Pulmonary artery endothelial cell (primary cell): ENCODE measurements around the gene ARHGAP18. TPM values are rescaled to one million over a fixed set of nuclear protein-coding genes. Genes with fewer than 3 reads are reported as not detected.
"Not testable (repeated sequence)": the region's sequence is repeated elsewhere in the genome, so short reads cannot be mapped to it uniquely, and the experiment has no call there.

Source experiments
- DNase-seq: peaks from one replicate; pipeline ENCODE4 v3.0.0-alpha.2; 2011; ENCODE audit warnings: low read depth, low spot score
- total RNA-seq: library from RNA; depleted of rRNA; stranded (reverse); fragments of >200 nt; gene quantifications from 2 replicates; pipeline ENCODE4 v1.2.3, GENCODE V29; 2014

ARHGAP18 gene
- total RNA-seq, 1 donor from 2014 or later = 96.7 TPM

DNA sequence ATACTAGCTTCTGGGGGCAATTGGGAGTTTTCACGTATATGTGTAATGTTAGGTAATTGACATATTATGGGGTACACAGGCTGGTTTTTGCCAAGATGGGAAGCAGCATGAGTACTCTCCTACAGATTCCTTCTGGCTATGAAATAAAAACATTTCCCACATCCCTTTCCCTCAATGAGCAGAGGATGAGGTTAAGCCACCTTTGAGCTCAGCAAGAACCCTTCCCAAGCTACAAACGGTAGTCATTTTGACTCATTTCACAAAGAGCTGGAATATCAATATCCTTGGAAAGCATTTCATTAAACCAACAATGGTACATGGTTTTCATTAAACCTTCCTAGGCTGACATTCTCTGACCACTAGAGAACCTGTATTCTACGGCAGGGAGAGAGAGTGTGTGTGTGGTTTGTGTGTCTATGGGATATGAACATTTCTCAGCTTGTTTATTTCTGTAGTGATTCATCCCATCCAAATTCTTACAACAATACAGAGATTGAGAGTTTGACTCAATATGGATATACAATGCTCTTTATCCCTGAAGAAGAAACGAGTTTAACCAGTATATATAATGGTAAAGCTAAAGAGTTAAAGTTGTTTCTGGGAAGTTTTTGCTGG lies 119.5 kb downstream of the ARHGAP18 start:
- DNase-seq = no peak

DNA sequence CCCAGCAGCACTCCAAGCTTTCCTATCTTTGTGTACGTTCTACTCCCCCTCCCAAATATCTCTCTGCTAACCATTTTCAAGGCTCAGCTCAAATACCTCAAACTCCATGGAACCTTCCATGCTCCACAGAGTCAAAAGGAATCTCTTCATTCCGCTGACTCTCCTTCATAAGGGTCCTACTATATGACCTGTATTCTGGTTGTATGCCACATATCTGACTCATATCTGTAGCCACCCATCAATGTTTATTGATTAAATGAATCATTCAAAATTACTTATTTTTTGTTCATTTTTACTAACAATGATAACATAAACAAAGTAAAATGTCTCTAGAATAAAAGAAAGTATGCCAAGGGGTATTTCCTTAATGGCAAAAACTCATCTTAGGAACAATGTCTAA lies 123.2 kb downstream of the ARHGAP18 start:
- no peak for DNase-seq

DNA sequence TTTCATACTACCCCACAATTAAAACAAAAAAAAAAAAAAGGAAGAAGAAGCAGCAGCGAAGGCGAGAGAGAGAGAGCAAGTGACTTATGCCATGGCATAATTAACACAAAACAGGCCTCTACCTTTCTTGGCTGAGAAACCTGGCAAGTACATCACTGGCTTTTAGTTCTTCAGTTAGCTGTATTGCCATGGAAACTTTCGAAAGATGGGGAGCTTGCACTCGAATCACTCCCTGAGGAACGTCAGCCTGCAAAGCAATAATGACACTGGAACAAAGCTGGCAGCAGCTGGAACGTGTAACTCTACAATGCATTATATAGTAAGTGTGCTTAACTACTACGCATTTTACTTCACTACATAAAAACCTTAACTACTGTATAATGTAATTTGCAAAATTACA lies 126.1 kb downstream of the ARHGAP18 start:
- DNase-seq = no peak

DNA sequence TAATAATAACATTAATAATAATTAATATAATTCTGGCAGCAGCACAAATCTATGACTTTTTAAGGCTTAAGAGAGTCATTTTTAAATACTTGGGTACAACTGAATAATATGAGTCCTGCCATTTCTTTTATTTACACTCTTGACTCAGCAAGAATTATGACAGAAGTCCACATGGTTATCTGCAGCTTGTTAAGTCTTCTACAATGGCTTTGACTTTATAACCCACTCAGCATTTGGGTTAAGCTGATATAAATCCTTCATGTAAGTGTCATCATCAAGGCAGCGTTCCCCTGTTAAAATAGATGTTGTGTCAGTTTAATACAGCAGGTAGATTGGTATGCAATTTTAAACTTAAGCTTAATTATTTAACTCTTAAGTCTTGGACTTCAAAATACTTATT lies 131.7 kb downstream of the ARHGAP18 start:
- no peak for DNase-seq

DNA sequence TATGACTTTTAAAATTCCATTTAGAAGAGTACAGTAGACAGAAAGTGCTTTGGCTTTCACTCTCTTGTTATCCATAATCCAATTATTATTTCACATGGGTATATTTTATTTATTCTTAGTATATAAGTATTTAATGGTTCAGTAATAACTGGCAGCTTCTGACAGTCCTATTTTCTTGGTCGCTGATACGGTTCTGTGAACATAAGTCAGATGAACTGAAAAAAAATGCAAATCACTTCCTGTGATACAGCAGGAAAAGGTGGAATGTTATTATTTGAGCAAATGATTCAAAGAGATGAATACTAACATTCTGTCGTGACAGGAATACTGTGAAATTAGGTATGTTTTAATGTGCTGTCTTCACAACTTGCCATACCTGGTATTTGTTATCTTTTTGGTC lies 132.3 kb downstream of the ARHGAP18 start:
- DNase-seq = no peak

DNA sequence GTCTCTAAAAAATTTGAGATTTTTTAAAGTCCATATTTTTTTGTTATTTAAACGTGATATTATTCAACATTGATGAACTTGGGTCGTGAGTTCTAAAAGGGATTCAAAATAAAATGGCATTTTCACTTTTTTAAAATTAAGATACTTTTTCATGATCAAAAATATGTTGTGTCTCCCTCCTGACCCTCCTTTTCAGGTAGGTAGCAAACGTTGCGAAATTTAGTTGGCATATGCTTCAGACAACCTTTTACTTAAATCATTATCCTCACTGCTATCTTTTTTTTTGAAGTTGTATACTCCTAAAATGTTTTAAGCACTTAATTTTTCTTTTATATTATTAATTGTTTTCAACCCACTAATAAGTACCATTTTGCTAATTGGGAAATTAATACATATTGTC lies 133.5 kb downstream of the ARHGAP18 start:
- no peak for DNase-seq

DNA sequence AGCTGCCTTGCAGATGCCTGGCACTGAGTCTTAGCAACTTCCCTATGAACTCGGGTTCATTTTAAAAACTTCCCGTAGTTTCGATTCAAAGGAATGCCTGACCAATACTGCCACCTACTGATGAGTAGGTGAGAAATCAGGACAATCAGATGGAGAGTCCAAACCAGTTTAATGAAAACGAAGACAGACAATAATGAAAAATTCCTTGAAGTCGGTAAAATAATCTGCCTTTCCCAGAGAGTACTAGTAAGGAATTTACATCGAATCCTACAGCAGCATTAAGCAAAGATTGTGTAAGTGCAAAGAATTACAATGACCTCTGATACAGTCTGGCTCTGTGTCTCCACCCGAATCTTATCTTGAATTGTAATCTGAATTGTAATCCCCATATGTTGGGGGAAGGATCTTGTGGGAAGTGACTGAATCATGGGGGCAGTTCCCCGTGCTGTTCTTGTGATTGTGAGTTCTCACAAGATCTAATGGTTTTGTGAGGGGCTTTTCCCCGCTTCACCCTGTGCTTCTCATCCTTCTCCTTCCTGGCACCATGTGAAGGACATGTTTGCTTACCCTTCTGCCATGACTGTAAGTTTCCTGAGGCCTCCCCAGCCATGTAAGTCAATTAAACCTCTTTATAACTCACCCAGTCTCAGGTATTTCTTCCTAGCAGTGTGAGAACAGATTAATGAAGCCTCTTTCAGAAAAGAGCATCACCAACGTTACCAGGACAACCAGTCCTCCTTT lies 134.4 kb downstream of the ARHGAP18 start:
- no peak for DNase-seq

DNA sequence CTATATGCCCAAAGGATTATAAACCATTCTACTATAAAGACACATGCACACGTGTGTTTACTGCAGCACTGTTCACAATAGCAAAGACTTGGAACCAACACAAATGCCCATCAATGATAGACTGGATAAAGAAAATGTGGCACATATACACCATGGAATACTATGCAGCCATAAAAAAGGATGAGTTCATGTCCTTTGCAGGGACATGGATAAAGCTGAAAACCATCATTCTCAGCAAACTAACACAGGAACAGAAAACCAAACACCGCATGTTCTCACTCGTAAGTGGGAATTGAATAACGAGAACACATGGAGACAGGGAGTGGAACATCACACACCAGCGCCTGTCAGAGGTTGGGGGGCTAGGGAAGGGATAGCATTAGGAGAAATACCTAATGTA lies 135.4 kb downstream of the ARHGAP18 start:
- not testable (repeated sequence) for DNase-seq

DNA sequence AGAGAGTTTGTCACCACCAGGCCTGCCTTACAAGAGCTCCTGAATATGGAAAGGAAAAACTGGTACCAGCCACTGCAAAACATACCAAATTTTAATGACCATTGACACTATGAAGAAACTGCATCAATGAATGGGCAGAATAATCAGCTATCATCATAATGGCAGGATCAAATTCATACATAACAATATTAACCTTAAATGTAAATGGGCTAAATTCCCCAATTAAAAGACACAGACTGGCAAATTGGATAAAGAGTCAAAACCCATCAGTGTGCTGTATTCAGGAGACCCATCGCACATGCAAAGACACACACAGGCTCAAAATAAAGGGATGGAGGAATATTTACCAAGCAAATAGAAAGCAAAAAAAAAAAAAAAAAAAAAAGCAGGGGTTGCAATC lies 139.0 kb downstream of the ARHGAP18 start:
- not testable (repeated sequence) for DNase-seq

DNA sequence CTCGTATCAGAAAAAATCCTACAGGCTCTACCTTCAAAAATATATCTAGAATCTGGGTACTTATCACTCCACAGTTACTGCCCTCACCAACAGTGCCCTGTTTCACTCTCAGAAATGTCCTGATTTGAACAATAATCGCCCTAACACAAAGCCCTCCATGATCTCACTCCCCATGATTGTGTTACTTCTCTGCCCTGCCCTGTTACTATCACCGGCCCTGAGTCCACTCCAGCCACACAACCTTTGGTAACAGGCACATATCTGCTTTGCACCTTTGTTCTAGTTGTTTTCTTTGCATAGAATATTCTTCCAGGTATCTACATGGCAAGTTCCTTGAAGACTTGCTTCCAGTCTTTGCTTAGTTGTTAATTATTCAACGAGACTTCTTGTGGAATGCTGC lies 142.0 kb downstream of the ARHGAP18 start:
- DNase-seq = no peak

DNA sequence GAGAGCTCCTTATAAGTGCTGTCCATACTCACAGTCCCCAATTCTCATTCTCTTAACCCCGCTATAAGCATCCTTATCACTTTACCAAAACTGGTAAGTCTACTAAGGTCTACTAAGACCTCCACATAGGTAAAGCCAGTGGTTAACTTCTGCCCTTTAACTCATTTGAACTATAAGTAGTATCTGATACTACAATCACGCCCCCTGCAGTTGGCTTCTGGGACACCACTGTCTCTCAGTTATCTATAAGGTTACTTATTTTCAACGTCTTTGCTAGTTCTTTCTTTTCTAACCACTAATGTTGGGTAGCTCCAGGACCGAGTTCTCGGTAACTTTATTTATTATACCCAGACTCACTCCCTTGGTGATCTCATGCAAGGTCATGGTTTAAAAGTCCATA lies 142.6 kb downstream of the ARHGAP18 start:
- no peak for DNase-seq

DNA sequence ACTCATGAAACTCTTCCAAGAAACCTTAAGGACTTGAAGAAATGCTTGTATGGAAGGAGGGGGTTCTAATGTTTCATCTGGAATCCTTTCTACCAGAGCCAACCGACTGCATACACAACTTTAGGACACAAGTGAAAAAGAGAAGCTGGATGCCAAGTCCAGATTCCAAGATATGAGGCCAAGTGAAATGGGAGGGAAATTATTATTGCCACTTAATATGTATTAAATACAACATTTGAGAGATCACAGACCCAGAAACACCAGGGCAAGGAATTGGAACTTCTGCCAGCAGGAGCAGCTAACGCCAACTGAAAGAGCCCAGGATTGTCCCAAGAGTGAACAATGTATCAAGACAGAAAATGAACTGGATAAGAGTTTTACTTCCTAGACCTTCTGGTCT lies 144.2 kb downstream of the ARHGAP18 start:
- DNase-seq = no peak

DNA sequence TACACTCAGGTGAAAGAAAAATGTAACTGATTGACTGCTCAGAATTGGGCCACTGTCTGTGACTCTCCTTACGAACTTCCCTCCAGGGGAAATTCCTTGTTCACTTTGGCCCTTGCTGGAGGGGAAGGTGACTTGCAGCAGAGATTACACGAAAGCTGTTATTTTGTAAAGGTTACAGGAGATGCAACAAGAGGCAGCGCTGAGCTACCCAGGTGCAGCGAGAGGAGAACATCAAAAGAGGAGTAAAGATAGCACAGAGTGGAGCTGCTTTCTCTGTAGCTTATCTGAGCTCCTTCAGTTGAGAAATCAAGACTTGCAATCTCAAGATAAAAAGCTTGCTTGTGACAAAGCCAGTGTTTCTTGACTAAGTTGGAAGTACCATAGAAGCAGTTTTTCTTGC lies 144.6 kb downstream of the ARHGAP18 start:
- no peak for DNase-seq

DNA sequence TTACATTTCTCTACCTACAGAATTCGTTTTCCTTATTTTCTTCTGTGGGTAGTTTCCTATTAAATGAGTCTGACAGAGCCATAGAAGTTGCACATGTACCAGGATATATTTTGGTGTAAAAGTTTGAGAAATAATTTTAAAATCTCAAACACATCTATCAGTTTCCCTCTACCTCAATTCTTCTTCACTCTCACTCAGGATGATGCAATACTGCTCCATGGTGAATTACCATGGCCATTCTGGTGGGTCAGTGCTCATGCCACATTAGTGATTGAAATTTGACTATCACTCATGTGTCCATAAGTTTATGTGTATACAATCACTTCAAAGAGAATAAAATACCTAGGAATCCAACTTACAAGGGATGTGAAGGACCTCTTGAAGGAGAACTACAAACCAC lies 151.7 kb downstream of the ARHGAP18 start:
- DNase-seq = no peak

DNA sequence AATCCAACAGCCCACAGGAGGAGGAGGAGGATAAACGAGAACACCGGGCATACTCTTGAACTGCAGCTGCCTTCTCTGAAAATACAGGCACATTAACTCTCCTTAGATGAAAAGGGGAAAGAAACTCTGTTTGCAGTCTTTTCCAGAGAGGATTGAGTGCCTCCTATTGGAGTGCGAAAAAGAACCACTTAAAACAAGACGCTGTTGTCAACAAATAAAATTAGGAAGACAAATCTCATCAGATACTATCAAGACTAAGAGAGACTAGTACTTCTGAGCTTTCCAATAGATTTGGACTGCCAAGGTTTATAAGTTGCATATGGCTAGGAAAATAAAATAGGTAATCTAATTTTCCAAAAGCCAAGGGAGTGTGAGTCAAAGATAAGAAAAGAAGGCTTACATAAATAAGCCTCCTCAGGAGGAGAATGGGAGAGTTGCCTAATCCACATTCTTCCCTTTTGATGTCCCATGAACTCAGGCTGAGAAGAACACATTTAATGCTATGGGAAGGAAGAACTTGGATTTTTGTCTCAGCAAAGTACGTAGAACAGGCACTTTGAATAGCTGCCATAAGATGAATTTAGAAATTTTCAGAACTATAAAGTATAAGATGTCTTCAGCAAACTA lies 154.7 kb downstream of the ARHGAP18 start:
- DNase-seq = no peak

DNA sequence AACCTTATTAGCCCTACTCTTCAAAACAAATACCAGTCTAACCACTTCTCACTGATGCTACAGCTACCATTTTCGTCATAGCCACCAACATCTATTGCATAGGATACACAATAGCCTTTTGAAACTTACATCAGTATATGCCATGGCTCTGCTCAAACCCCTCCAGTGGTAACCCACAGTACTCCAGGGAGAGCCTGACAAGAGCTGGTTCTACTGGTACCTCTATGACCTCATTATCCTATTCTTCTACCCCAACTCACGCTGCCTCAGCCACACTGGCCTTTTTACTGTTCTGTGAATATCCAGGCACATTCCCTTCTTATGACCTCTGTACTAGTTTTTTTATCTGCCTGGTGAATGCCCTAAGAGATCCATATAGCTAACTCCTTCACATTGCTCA lies 157.6 kb downstream of the ARHGAP18 start:
- no peak for DNase-seq

DNA sequence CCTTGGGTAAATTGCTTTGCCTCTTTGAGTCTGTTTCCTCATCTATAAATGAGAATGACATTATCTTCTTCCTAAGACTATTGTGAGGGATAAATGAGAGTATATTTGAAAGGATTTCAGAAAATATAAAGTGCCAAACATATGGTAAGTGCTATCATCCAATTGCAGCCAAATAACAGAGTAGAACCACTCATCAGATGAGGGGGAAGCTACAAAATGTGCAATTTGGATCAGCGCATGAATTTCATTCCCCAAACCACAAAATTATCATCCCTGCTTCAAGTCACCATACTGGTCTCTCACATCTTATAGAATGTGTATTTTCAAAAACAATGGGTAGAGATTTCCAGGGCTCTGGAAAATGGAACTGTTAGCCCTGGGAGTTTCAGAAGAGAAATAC lies 158.5 kb downstream of the ARHGAP18 start:
- DNase-seq = no peak

DNA sequence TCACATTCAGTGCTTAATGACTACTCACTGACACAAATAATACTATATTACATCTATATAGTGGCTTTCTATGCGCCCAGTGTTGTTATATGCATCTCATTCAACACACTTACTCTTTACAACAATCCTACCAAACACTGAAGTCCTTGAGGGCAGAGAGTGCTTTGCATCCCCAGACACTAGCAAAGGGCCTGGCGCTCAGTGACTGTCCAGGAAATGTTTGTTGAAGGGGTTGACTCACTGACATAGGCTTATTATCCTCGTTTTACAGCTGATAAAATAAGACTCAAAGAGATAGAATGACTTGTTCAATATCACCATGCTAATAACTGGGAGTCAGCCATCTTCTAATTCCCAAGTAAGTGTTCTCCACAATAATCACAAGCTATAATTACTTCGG lies 163.3 kb downstream of the ARHGAP18 start:
- no peak for DNase-seq

DNA sequence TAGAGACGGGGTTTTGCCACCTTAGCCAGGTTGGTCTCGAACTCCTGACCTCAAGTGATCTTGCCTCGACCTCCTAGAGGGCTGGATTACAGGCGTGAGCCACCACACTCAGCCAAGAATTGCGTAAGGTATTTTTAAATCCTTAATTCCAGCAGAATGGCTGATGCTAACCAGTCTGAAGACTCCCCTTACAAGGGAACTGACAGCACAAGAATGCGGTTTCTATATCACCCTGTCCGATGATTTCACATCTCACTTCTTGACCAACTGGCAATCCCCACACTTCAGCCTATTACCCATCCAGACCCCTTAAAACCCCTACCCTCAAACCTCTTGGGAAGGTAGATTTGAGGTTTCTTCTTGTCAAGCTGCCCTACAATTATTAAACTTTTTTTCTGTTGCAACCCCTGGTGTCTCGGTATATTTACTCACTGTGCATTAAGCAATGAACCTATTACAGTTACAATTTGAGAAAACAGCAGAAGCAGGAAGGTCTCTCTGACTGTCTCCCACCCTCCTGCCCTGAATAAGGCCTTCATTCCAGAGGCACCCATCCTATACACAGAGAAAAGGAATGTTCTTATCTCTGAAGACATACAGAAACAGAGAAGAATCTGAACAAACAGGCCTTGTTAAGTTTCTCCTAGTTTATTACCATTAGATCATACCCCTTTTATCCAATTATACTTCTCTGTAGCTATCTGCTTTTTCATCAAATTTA lies 164.9 kb downstream of the ARHGAP18 start:
- no peak for DNase-seq

DNA sequence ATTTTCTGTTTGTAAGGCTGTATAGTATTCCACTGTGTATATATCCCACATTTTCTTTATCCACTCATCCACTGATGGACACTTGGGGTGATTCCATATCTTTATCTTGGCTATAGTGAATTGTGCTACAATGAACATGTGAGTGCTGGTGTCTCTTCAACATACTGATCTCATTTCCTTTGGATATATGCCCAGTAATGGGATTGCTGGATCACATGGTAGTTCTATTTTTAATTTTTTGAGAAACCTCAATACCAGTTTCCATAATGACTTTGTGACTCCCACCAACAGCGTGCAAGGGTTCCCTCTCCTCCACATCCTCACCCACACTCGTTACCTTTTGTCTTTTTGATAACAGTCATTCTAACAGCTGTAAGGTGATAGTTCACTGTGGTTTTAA lies 166.0 kb downstream of the ARHGAP18 start:
- DNase-seq = no peak

DNA sequence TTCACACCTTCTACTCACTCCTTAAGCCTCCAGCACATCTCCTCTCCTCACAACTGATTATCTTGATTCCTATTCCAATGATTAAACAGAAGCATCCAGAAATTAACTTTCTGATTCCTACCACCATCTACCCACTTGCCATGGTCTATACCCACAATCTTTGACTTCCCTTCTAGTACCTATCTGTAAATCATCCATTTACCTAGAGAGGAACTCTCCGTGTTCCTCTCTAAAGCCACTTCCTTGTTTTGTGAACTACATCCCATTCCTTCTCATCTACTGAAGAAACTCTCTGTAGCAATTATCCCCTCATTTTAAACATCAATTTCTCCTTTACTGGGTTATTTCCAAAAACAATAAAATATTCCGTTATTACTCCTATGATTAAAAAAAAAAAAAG lies 167.3 kb downstream of the ARHGAP18 start:
- no peak for DNase-seq

DNA sequence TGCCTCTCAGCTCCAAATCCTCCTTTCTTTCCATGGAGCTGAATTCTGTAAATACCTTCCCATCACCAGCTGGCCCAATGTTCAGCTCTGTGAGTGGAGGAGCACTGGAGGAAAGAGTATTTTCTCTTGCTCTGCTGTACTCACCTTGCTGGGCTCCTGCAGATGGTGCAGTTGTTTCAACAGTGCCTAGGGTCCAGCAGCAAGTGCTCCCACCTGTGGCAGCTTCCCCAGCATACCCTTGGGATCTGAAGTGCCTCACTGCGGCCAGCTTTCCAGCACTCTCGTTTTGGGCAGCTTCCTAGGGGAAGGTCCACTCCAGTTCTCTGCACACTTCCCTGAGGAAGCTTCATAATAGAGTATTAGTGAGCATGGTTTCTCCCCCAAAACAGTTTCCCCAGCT lies 170.9 kb downstream of the ARHGAP18 start:
- no peak for DNase-seq
